IPS DF 4.7 (cell line): Measurements from ENCODE around the gene DIPK1A.

Experiments used
- DNase-seq: peaks from one replicate; pipeline ENCODE4 v3.0.0-alpha.2; 2013; ENCODE audit warnings: low spot score; ENCODE audit errors: extremely low read depth

Gene DIPK1A

DNA sequence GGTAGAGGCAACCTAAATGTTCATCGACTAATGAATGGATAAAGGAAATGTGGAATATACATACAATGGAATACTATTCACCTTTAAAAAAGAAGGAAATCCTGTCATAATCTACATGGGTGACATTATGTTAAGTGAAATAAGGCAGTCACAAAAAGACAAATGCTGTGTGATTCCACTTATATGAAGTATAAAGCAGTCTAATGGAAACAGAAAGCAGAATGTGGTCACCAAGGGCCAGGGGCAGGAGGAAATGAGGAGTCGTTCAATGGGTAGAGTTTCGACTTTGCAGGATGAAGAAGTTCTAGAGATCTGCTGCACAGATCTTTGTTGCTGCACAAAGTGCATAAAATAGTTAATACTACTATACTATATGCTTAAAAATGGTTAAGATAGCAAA lies 7.8 kb downstream of the DIPK1A start:
- DNase-seq: no peak

DNA sequence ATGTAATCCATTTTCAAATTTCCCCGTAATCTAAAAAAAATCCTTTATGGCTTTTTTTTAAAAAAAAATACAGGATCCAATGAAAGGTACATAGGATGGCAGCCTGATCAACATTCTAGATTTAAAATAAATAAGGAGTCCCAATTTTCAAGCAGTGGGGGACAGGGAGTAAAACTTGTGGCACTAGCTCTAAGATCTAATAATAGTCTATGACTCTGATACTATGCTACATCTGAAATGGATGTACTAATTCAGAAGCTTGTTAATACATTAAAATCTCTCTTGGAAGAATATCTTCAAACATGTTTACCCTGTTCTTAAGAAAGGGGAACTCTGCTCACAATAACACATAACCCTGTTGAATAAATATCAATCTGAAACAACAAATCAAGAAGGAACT lies 8.5 kb downstream of the DIPK1A start:
- DNase-seq: no peak

DNA sequence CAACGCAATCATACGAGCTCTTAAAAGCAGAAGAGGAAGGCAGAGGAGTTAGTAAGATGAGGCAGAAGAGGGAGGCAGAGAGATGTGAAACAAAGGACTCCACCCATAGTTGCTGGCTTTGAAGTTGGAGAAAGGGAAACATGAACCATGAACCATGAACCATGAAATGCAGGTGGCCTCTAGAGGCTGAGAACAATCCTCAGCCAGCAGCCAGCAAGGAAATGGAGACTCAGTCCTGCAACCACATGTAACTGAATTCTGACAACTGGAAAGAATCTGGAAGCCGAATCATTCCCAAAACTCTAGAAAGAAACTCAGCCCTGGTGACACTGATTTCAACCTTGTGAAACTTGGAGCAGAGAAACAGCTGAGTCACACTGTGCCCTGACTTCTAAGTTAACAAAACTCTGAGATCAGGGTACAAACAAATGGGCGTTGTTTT lies 10.1 kb downstream of the DIPK1A start:
- no peak for DNase-seq

DNA sequence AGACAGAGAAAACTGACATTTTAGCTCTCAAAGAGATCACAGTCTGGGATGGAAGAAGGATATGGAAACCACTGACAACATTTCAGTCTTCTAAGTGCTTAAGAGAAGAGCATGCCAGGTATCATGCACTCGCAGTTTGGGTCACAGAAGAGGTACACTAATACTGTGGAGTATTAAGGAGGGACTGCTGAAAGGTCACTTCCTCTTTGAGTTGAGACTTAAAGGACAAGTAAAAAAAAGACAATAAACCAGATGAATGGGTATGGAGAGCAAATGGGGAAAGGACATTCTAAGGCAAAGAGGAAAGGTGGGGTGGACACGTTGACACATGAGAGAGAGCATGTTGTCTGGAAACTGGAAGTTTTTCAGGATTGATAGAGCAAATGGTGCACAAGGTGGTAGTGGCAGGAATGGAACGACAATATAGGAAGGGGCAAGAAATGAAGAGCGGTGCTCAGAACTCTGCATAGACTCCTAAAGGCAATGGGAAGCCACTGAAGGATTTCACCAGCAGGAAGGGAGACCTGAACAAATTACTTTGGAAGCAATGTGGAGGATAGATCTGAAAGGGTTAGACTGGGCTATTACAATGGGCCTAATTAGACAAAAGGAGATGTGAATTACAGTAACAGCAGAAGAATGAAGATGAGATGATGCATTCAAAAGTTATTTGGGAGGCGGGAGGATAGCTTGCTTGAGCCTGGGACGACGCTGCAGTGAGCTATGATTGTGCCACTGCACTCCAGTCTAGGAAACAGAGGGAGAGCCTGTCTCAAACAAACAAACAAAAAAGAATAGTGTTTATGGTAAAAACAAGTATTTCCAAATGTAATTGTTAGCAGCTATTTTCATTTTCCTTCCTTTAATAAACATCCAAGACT lies 11.1 kb downstream of the DIPK1A start:
- DNase-seq: no peak

DNA sequence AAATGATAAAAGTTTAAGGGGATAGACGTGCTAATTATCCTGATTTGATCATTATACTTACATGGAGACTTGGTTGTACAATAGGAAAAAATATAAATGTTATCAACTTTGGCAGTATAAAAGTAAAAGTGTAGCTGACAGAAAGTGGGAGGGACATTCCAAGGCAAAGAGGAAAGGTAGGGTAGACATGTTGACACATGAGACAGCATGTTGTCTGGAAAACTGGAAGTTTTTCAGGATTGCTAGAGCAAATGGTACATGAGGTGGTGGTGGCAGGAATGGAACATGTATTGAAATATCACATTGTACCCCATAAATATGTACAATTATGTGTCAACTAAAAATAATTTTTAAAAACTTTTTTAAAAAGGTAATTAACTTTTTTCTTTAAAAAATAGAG lies 13.2 kb downstream of the DIPK1A start:
- DNase-seq: no peak

DNA sequence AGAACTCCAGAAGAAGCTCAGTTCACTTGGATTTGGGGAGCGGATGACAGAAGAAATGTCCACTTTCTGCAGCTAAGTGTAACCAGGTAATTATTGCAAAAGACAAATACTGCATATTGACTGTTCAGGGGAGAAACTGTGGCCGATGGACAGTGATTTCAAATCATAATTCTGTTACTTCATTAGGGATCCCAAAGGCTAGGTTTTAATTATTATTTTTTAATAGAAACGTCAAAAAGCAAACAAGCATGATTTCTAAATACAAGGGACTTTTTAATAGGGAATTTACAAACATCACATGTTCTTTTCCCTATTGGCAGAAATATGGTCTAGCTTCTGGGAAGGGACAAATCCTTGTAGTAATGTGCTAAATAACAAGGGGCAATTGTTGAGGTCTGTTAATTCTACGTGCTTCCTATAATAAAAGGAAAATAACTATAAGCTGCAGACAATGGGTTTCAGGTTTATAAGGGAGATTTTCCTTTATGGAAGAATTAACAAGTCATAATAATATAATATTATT lies 15.5 kb downstream of the DIPK1A start:
- no peak for DNase-seq

DNA sequence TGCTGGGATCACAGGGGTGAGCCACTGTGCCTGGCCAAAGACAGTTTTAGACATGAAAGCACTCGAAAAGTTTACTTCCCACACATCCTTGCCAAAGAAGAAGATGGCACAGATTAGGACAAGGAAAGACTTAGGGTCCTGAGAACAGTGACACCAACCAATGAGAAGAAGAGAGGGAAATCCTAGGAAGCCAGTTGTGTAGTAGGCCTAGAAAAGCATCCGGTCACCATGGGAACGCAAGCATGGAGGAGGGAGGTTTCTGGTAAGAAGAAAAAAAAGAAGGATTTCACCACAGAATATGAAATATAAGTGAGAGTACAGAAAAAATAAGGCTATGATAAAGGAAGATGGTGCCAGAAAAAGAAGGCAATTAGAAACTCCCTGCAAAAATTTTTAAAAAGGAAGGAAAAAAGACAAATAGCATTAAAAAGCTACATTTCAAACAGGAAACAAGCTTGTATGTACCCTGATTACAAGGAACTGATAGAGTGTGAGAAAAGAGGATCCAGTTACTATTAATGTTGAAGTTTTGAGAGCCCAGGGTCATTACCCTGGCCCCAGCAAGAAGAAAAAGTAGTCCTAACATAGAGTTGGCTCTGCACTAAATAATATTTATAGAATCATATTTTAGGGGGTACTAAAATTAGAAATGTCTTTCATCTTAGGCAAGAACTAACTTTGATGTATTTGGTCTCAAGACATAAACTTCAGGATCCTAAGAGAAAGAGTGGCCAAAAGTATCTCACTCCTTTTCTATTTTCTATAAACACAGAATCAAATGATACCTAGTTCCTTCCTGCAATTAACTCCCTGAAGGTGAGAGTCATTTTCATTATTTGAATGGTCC lies 16.1 kb downstream of the DIPK1A start:
- no peak for DNase-seq

DNA sequence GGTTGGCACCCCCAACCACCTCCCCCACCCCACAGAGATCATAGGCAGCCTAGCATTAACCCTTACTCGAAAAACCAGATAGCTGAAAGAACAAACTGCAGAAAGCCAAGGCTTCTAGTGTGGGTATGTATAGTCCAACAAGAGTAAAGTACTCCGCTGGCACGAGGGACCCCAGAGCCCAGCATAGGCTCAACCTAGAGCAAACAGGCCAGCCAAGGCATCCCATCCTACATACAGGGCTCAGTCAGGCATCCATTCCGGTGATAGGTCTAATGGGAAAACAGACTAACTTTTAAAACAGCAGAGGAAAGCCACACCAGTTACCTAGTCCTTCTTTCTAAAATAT lies 17.8 kb downstream of the DIPK1A start:
- no peak for DNase-seq

DNA sequence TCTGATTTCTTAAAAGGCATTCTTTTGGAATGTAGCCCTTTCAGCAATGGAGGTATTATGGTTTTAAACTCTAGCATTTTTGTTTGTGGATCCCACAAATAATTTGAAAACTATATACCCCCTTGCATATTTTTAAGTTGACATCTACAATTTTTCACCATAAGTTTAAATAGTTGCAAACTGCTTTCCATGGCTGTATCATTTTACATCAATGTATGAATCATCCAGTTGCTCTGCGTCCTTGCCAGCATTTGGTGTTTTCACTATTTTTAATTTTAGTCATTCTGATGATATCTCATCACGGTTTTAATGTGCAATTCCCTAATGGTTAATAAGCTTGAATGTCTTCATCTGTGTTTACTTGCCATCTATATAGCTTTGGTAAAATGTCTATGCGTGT lies 20.7 kb downstream of the DIPK1A start:
- no peak for DNase-seq

DNA sequence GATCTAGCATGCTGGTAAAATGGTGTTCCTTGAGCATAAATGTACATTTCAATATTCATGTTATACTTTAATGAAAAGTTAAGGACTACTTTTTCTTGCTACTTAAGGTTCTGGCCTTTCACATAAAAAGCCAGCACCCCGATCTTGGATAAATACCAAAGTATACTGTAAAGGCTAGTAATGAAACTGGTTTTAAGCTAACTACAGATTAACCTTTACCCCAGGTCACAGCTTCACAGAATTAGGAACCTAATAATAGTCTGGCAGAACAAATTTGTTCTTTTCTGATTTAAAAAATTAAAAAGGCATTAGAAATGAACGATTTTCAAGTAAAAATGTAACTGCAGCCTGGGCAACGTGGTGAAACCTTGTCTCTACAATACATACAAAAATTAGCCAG lies 23.5 kb downstream of the DIPK1A start:
- no peak for DNase-seq

DNA sequence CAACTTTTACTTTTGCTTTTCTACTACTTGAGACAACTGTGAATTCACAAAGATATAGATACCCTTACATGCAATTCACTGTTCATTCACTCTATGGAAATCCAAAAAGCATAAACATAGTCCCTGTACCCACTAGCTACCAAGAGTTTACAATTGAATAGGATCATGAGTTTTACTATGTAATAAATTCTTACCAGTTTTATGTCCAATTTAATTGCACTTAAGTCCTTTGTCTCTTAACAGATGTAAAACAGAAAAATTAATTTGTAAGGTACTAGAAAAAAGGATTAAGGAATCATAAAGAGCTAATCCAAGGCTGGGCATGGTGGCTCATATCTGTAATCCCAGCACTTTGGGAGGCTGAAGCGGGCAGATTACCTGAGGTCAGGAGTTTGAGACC lies 24.4 kb downstream of the DIPK1A start:
- DNase-seq: no peak

DNA sequence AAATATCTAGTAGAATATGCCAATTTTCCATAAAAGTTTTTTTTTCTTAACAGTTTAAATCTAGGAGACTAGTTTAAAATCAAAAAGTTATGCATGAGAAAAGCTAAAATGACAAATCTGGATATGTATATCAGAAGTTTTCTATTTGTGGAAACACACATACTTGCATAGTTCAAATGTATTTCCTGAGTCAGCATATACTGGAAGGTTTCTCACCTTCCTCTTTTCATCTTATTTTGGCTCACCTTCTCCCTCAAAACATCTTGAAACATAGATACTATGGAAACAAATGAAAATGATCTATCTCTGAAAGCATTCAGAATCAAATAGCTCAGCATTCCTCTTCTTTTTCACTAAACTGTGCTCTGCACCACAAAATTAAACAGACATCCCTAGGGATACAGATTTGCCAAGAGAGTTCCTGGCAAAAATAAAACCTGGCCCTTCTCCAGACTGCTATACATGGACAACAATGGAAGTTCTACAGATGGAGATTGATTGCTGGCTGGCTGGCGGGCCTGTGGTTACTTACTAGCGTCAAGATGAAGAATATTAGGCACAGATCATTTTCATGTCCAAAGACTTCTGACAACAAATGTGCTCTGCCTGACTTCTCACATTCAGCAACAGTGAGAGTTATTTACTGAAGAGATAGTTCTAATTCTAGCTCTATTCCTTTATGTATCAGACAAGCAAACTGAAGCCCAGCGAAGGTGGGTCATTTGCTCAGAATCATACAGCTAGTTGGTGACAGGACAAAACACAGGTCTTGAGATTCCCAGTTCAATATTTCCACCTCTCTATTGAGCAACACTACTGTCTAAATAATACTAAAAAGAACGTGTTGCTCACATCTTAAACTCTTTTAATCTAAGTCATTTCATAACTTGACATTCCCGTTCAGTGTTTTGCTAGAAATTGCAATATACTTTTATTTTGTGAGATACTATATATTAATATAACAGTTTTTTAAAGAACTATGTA lies 26.6 kb downstream of the DIPK1A start:
- DNase-seq: no peak

DNA sequence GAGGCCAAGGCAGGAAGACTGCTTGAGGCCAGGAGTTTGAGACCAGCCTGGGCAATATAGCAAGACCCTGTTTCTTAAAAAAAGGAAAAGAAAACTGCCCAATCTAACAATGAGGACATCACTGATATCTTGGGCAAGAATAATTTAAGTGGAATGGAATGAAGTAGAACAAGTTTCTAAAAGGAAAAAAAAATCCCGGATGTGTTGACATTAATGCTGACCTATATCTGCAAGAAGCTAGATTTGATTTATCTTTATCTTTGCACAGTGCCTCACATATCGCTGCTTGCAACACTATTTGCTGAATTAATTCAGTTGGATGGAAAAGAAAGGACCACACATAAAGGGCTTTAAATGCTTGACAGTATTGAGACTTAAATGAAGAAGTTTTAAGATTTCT lies 27.8 kb downstream of the DIPK1A start:
- no peak for DNase-seq

DNA sequence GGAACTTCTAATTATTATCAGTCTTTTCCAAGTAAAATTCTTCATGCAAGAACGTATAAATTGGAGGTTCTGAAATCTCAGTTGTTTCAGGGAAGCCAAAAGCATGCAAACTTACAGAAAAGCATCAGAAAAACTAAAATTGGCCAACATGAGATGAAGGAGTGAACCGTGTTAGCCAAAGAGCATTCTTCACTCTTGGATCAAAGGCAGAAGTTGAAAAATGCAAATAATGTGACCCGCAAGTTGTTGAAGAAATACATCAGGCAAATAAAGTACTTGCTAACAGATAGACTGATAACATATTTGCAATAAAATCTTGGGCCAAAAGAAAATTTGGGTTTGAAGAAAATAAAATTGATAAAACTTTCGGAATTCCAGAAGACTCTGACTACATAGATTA lies 29.6 kb downstream of the DIPK1A start:
- no peak for DNase-seq

DNA sequence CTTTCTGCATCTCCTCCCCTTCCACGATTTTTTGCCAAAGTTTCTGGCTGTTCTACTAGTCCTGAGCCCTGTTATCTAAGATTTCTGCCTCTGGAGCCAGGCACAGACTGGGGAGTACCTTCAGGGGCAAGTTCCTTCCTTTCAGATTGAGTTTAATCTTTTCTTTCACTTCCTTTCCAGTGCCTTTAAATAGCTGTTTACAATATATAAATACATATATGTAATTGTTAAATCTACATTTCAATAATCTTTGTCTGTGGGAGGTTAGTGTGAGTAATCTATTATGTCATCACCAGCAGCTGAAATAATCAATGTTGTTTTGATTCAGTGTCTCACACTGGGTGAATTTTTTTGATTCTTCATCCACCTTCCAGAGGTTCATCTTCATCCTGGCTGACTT lies 31.8 kb downstream of the DIPK1A start:
- no peak for DNase-seq

DNA sequence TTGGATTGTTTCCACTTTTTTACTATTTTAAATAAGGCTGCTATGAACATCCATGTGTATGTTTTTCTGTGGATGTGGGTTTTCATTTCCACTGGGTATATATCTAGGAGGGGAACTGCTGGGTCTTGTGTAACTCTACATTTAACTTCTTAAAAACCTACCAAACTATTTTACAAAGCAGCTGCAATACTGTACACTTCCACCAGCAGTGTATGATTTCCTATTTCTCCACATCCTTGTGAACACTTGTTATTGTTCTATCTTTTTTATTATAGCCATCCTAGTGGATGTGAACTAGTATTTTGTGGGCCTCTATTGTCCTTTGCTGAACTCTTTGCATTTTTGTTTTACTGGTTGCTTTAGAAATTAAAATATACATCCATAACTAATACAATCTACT lies 33.4 kb downstream of the DIPK1A start:
- DNase-seq: no peak

DNA sequence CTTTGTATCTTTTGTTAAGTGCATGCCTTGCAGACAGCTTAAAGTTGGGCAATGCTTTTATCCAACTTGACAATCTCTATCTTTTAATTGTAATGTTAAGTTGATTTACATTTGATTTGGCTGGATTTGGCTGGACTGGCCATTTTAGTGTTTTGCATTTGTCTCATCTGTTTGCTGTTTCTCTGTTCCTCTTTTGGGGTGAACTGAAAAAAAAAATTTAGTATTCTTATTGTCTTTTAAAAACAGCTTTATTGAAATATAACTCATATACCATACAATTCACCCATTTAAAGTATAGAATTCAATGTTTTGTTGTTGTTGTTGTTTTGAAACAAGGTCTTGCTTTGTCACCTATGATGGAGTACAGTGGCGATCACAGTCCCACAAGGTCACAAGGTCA lies 34.4 kb downstream of the DIPK1A start:
- no peak for DNase-seq

DNA sequence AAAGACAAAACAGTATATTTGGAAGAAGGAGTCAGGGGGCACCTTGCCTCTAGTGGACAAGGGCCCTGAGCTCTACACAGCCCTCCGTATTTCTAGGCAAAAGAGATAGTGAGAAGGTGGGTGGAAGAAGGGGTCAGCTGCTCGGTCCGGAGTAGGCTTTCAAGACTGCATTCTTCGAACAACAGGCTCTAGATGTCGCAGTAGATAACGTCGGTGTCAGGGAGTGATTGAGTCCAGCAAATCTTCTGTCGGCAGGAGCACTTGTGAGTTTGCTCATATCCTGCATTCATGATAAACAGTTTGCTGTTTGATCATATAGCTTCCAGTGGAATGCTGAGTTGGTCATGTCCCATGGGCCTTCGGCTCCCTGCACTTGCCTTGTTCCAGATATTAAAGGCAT lies 36.8 kb downstream of the DIPK1A start:
- no peak for DNase-seq

DNA sequence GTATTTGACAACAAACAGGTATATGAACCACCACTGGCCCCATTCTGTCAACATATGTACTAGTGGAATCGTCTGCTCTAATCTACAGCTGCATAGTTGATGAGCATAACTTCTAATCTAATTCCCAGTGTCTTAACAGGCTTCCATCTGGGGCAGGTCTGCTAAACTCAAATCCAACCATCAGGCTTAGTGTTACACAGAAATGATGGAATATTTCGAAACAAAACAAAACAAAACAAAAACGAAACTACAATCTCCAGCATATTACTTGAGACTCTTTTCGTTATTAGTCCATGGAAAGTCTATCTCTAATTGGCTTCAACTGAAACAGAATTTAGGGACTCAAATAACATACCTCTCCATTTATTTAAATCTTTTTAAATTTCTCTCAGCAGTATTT lies 37.6 kb downstream of the DIPK1A start:
- DNase-seq: no peak

DNA sequence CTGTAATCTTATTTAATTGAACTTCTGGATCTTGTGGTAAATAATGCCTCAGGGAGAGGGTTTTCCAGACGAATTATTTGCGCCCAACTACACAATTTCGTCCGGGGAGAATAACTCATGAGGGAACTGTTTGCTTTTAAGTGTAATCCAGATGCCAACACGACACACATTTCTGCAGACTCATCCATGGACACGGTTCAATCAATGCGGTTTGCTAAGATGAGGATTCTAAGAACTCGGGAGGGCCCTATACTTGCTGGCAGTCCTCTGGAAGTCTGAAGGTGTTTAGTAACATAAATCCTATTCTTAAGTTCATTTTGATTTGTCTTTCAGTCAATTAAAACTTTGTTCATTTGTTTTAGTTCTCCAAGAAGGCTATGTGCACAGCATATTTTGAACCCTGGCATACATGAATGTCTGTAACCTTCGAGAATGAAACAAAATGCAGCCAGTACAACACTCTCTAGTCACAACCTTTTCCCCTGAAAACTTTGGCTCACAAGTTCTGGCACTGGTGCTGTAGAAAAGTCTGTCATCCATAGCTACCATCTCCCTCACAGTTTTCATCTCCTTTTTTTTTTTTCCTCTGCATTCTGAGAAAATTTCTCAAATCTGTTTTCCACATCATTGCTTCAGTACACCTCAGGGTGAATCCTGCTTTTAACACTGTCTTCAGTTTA lies 38.8 kb downstream of the DIPK1A start:
- DNase-seq: no peak
